A673 (cell line): Measurements from ENCODE around the gene SIN3B. TPM values are rescaled to one million over a fixed set of nuclear protein-coding genes. Genes with fewer than 3 reads are reported as not detected.

Source experiments
- BruUV-seq: library from RNA; stranded (reverse); fragments of 400-500 nt; replicated peaks from 2 replicates; lab custom pipeline; 2021; lab: Mats Ljungman, UMichigan
- CTCF ChIA-PET: fragments of 300-600 bp; sonication (Branson Sonifier 250); formaldehyde crosslinking; loops from one replicate; lab custom pipeline; 2022; ENCODE audit warnings: antibody characterized with exemption; lab: Charles Lee
- POLR2A ChIA-PET: fragments of 300-600 bp; sonication (Branson Sonifier 250); formaldehyde crosslinking; loops from one replicate; lab custom pipeline; 2022; ENCODE audit warnings: antibody characterized with exemption; ENCODE audit not compliant: low non-redundant PET; lab: Charles Lee
- DNase-seq: peaks from one replicate; pipeline ENCODE4 v3.0.0-alpha.2; 2015; ENCODE audit warnings: low spot score
- H3K27ac ChIP-seq: fragments of 200-600 bp; sonication (generic); 2 replicates; pipeline ENCODE4 v1.5.1; 2016; ENCODE audit warnings: mixed run types, low read depth, mild to moderate bottlenecking, mixed read lengths, antibody characterized with exemption, low read length; ENCODE audit not compliant: poor library complexity, severe bottlenecking
- H3K27me3 ChIP-seq: fragments of 200-600 bp; sonication (generic); replicated peaks from 2 replicates; pipeline ENCODE4 v1.6.1; 2017; ENCODE audit warnings: mixed run types, low read depth, mild to moderate bottlenecking, mixed read lengths, antibody characterized with exemption, low read length; ENCODE audit not compliant: insufficient read depth, poor library complexity
- H3K36me3 ChIP-seq: fragments of 200-600 bp; sonication (generic); 2 replicates; pipeline ENCODE4 v1.6.1; 2016; ENCODE audit warnings: mixed run types, mild to moderate bottlenecking, mixed read lengths, antibody characterized with exemption, low read length; ENCODE audit not compliant: insufficient read depth, poor library complexity, severe bottlenecking
- H3K4me1 ChIP-seq: fragments of 200-600 bp; sonication (generic); 2 replicates; pipeline ENCODE4 v1.6.1; 2017; ENCODE audit warnings: mixed run types, mild to moderate bottlenecking, mixed read lengths, antibody characterized with exemption, low read length; ENCODE audit not compliant: insufficient read depth, poor library complexity, severe bottlenecking
- H3K4me3 ChIP-seq: fragments of 200-600 bp; sonication (generic); 2 replicates; pipeline ENCODE4 v1.5.1; 2016; ENCODE audit warnings: low read depth, mixed run types, mild to moderate bottlenecking, mixed read lengths, low read length; ENCODE audit not compliant: poor library complexity, severe bottlenecking
- H3K9me3 ChIP-seq: fragments of 200-600 bp; sonication (generic); 2 replicates; pipeline ENCODE4 v1.6.1; 2016; ENCODE audit warnings: mixed run types, low read depth, mild to moderate bottlenecking, mixed read lengths, antibody characterized with exemption, low read length; ENCODE audit not compliant: poor library complexity, severe bottlenecking
- CTCF ChIP-seq: fragments of 300-800, 200-600 bp; sonication (generic); conservative IDR thresholded peaks from 2 replicates; pipeline ENCODE4 v1.5.1; 2017; ENCODE audit warnings: low read depth, mild to moderate bottlenecking, antibody characterized with exemption, low read length, moderate library complexity, mixed read lengths
- EZH2 ChIP-seq: fragments of 200-600 bp; sonication (generic); IDR thresholded peaks from 2 replicates; pipeline ENCODE4 v1.6.1; 2017; ENCODE audit warnings: borderline replicate concordance, low read depth, mild to moderate bottlenecking, mixed read lengths, antibody characterized with exemption, low read length; ENCODE audit not compliant: poor library complexity, severe bottlenecking
- intact Hi-C: fragments of 100-400 bp; cut with micrococcal nuclease; formaldehyde crosslinking; loops from one replicate; pipeline ENCODE4 v1.10.0; 2022; ENCODE audit not compliant: unreplicated experiment
- total RNA-seq: library from RNA; stranded (reverse); gene quantifications from 2 replicates; pipeline ENCODE4 v1.2.3, GENCODE V29; 2021

Gene SIN3B
- total RNA-seq, 1 experiment from 2014 or later, result 76.7 TPM

DNA sequence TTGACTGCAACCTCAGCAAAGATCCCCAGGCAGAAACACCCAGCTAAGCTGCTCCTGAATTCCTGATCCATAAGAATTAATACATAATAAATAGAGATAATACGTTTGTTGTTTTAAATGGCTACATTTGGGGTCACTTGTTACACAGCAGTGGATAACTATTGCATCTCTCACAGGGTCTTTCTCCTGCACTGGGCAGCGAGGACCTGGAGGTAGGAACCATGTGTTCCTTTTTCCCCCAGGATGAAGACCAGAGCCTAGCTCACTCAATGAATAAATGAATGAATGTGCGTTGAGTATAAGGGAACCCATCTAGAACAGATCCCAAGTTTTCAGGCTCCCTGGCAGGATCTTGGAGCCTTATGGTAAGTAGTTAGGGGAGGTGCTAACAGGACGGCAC is 90.3 kb downstream of the SIN3B start:
- POLR2A ChIA-PET, result no interaction called here
- H3K27me3 ChIP-seq, result no peaks in the 10 kb centered on the region
- CTCF ChIA-PET, result no interaction called here
- TF ChIP-seq EZH2, result no peak
- TF ChIP-seq CTCF, result no peak
- peaks cover 6% of the 10 kb centered on the region for H3K4me1 ChIP-seq
- intact Hi-C loops, result no loop called here
- DNase-seq, result no peak
- no peak overlapping the region for H3K27ac ChIP-seq
- no peaks in the 10 kb centered on the region for H3K9me3 ChIP-seq
- no TSS peak for BruUV-seq
- no peaks in the 10 kb centered on the region for H3K36me3 ChIP-seq
- no peak overlapping the region for H3K4me3 ChIP-seq

DNA sequence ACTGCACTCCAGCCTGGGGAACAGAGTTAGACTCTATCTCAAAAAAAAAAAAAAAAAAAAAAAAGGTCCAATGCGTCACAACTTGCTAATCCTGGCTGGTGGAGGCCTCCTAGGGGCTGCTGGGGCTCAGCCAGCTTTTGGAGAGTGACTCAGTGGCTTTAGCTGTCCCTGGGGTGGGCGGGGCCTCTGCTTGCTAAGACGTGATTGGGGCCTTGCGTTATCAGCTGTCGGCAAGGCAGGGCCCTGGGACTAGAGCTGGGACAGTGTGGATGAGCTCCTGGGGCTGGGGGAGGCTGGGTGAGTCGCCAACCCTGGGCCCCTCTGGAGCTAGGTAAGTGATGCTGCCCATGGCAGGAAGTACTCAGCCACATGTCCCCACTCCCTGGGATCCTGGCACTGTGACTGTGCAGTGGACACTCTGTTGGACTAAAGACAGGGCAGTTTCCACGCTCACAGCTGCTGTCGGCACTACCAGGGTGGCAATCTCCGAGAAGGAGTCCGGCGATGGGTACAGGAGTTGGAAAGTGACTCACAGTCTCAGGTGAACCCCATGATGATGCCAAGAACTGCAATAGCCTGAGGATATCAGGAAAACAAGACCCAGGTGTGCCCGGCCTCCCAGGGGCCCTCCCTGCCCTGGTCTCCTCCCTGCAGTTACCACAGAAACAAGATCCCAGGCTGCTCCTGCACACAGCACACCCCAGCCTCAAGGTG is 91.8 kb downstream of the SIN3B start:
- intact Hi-C loops, result no loop called here
- POLR2A ChIA-PET, result no interaction called here
- DNase-seq, result peak; percentile 87

GRCh38 chr19:16921766-16922591 is 92.8 kb downstream of the SIN3B start:
- Histone ChIP-seq H3K27me3 (no peaks in the 10 kb centered on the region), H3K27ac (no peak overlapping the region), H3K9me3 (peaks cover 6% of the 10 kb centered on the region), H3K36me3 (no peaks in the 10 kb centered on the region), H3K4me1 (peaks cover 6% of the 10 kb centered on the region), H3K4me3 (no peak overlapping the region)
- no peak for DNase-seq
- POLR2A ChIA-PET, result no interaction called here
- TF ChIP-seq CTCF, result no peak
- no peak for TF ChIP-seq EZH2
- no TSS peak for BruUV-seq
- CTCF ChIA-PET, result no interaction called here
- intact Hi-C loops, result no loop called here

More for the DNA sequence above, 91.8 kb downstream of the SIN3B start:
- Histone ChIP-seq H3K36me3 (no peaks in the 10 kb centered on the region), H3K27ac (no peak overlapping the region), H3K9me3 (peaks cover 6% of the 10 kb centered on the region), H3K4me3 (no peak overlapping the region), H3K27me3 (no peaks in the 10 kb centered on the region), H3K4me1 (peaks cover 6% of the 10 kb centered on the region)
- TF ChIP-seq EZH2 (no peak), CTCF (no peak)
- no TSS peak for BruUV-seq
- CTCF ChIA-PET, result no interaction called here
